Measurements from ENCODE around the gene TRMT61A. TPM values are rescaled to one million over a fixed set of nuclear protein-coding genes. Genes with fewer than 3 reads are reported as not detected.

The TRMT61A gene
- total and polyA plus RNA-seq, 2 of the 4 experiments (the other 2 are of a cell fraction) = 5.7 to 16.2 TPM

GRCh38 chr14:103555559-103556337 lies 26.8 kb downstream of the TRMT61A start:
- H3K79me1 ChIP-seq (ENCODE audit: low read depth in 1 of 2, low read length in 2 of 2) = peaks cover 21 to 63% of the 10 kb centered on the region in 2 experiments
- intact Hi-C loops (cut with micrococcal nuclease) = no loop called here
- no TSS peak for BruUV-seq (replicated peaks)

More at GRCh38 chr14:103555559-103556337, 26.8 kb downstream of the TRMT61A start:
- peaks cover 44% of the 10 kb centered on the region for H4K20me1 ChIP-seq (ENCODE audit: insufficient read depth, low read length)
- no peak overlapping the region for H3K18ac ChIP-seq (ENCODE audit: low read depth, low read length)
- TF ChIP-seq MAZ (IDR thresholded peaks at IDR 0.05; ENCODE audit: borderline replicate concordance, low read depth, low read length) (no peak), SMC3 (IDR thresholded peaks at IDR 0.05; ENCODE audit: low read depth, low read length) (no peak)
- no peak overlapping the region for H2AFZ ChIP-seq (replicated peaks; ENCODE audit: low read length, poor library complexity)
- H2BK120ac ChIP-seq (ENCODE audit: low read depth, low read length) = no peak overlapping the region
- no peak overlapping the region; the same call in 1 of the 2 replicates for H2AK5ac ChIP-seq (ENCODE audit: low read depth, low read length)
- no peak overlapping the region for H2BK5ac ChIP-seq (ENCODE audit: low read depth, low read length, poor library complexity, severe bottlenecking)
- no peak overlapping the region for H4K5ac ChIP-seq (ENCODE audit: low read depth, low read length)
- no peak overlapping the region for H3K56ac ChIP-seq (ENCODE audit: extremely low read depth, insufficient read depth, low read length)
- H3K36me3 ChIP-seq (ENCODE audit: control insufficient read depth, insufficient read depth, low read length) = peaks cover 15% of the 10 kb centered on the region
- H3K9me1 ChIP-seq (ENCODE audit: insufficient read depth, low read length) = peaks cover 11% of the 10 kb centered on the region
- no peak overlapping the region for H3K4me3 ChIP-seq (ENCODE audit: insufficient read depth, low read depth, low read length)
- H2BK15ac ChIP-seq (ENCODE audit: low read depth, low read length) = no peak overlapping the region
- ATAC-seq (ENCODE audit: low read depth) (no peak), DNase-seq (no peak)
- in situ Hi-C loops (cut with MboI; ENCODE audit: low sequenced_read_pairs) = no loop called here
- dilution Hi-C loops (cut with HindIII; ENCODE audit: low sequenced_read_pairs, unreplicated experiment) = no loop called here
- no peak overlapping the region for H3K4ac ChIP-seq (ENCODE audit: low read depth, low read length)
- no peak overlapping the region for H2BK20ac ChIP-seq (ENCODE audit: low read depth, low read length)
- POLR2A ChIA-PET (ENCODE audit: unreplicated experiment) = no interaction called here
- no peak overlapping the region for H4K8ac ChIP-seq (ENCODE audit: low read depth in 2 of 2, low read length in 2 of 2)
- H3K9ac ChIP-seq (ENCODE audit: low read depth, low read length) = no peak overlapping the region
- no peak overlapping the region for H2AK9ac ChIP-seq (replicated peaks; ENCODE audit: low read depth, low read length, poor library complexity)
- no peak overlapping the region for H3K14ac ChIP-seq (replicated peaks; ENCODE audit: low read depth, low read length)
- no peak overlapping the region for H3K4me2 ChIP-seq (ENCODE audit: low read depth, low read length)
- no peaks in the 10 kb centered on the region for H3K27me3 ChIP-seq (ENCODE audit: control insufficient read depth, insufficient read depth, low read length)
- H4K91ac ChIP-seq (ENCODE audit: insufficient read depth, low read depth, low read length) = no peak overlapping the region
- no peaks in the 10 kb centered on the region for H3K9me3 ChIP-seq (ENCODE audit: control insufficient read depth, insufficient read depth, low read length)
- 80% methylated on average over 1 of the region's 15 CpGs; no CpG with 5 or more reads in 1 of the 2 experiments for WGBS, 2 experiments (ENCODE audit: extremely low coverage in 2 of 2, insufficient read length in 1 of 2)
- no peak overlapping the region for H3K27ac ChIP-seq (ENCODE audit: insufficient read depth, low read length)
- H3K4me1 ChIP-seq (ENCODE audit: control insufficient read depth, insufficient read depth, low read length) = peaks cover 21% of the 10 kb centered on the region
- no peak overlapping the region for H3K23ac ChIP-seq (ENCODE audit: low read depth, low read length)
- CTCF ChIA-PET = no interaction called here
